NCI-H460 (cell line): Measurements from ENCODE around the gene DDX5. TPM values are rescaled to one million over a fixed set of nuclear protein-coding genes. Genes with fewer than 3 reads are reported as not detected.

Experiments used
- DNase-seq: peaks from one replicate; pipeline ENCODE4 v3.0.0-alpha.2; 2016; ENCODE audit warnings: low read depth; ENCODE audit errors: extremely low read depth
- small RNA-seq, 2 experiments: library from RNA; depleted of rRNA; stranded (forward); fragments of <200 nt; gene quantifications; one replicate each; pipeline ENCODE3, GENCODE V24; 2014
- total RNA-seq: library from RNA; depleted of rRNA; stranded (reverse); fragments of >200 nt; shearing (Covaris generic); gene quantifications from 2 replicates; pipeline ENCODE4 v1.2.3, GENCODE V29; 2014; rRNA removed

The DDX5 gene
- total RNA-seq, 1 experiment from 2014 or later = 498 TPM

DNA sequence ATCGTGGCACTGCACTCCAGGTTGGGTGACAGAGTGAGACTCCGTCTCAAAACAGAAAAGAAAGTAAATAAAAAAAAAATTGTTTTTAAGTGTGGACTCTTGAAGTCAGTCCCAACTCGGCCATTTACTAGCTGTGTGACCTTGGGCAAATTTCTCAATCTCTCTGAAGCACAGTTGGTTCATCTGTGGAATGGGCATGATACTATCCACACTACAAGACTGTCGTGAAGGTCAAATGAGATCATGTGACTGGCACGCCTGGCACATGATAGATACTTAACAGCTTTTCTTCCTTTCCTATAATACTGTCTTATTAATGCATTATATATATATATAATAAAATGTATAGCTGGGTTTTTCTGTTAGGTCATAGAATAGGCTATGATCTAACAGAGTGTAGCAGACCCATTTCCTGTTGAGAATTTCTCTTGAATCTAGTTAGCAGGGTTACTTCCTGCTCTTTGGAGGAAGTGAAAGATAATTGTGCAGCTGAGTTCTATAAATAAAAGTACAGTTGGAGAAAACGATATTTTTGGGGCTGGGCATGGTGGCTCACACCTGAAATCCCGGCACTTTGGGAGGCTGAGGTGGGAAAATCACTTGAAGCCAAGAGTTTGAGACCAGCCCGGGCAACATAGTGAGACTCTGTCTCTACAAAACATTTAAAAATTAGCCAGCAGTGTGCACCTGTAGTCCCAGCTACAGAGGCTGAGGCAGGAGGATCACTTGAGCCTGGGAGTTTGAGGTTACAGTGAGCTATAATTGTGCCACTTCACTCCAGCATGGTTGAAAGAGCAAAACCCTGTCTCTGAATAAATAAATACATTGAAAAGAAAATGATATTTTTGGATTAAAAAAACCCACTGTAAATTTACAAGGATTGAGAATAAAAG lies 49.9 kb downstream of the DDX5 start:
- DNase-seq = no peak

DNA sequence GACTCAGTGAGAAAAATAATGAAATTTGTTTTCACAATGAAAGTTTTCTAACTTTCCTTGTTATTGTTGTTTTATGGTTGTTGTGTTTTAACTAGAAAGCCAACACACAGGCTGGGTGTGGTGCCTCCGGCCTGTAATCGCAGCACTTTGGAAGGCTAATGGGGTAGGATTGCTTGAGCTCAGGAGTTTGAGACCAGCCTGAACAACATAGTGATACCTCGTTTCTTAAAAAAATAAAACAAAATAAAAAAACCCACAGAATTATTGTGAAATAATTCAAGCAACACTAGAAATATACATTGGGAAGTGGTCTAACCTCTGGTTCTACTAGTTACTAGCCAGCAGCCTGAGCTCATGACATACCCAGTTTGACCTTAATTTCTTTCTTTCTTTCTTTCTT lies 56.5 kb downstream of the DDX5 start:
- DNase-seq = no peak

DNA sequence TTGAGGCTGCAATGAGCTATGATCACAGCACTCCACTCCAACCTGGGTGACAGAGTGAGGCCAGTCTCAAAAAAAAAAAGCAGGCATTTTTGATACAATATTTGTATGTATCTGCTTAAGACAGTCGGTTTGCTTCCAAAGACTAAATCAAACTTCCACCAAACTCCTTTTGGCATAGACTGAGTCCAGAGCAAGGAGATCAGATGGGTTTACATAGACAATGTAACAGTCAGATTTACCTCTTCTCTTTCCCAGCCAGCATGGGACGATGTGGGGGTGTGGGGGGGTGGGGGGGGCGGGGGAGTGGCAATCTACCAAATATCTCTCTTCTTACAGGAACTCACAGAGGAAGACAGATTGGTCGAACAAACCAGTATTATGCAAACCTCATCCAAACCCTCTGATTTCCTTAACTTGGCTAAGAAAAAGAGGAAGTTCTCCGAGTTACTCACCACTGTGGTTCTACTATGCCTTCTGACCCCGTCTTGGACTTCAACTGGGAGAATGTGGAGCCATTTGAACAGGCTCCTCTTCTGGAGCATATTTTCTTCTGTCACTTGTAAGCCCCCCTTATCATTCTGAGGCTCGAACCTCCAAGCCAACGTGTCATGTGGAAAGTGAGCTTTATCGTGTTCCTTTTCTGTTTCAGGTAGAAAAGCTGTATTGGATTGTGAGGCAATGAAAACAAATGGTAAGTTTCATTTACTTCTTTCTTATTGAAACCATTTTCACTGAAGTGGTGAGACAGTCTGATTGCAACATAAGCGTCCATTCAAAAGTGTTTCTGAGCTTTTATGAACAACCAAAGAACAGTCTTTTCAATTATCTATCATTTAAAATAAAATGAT lies 57.2 kb downstream of the DDX5 start, which contains the start of gene MILR1:
MILR1 (plus strand) TSS at position 451 of the 848 bp plus-strand sequence; CDS start at position 505, 54 bp downstream.
- peak; percentile 3 for DNase-seq

Small RNA genes lying within 50 kb of the gene (small RNA-seq; reads per million reads assigned to genes)
- 0 reads per million in 2 experiments for gene ATP5MFP4

Other genes with a start within 250 kb of the DDX5 start
- gene TEX2, start 243.0 kb downstream of the DDX5 start, total RNA-seq = 13.9 TPM in 2 replicates
- not detected in 2 replicates for gene PECAM1, start 115.4 kb downstream of the DDX5 start, total RNA-seq
- gene MILR1, start 57.2 kb downstream of the DDX5 start, total RNA-seq = 2.4 and 2.7 TPM in 2 replicates
- 20.5 and 29.1 TPM in 2 replicates for gene POLG2, start 9.2 kb downstream of the DDX5 start, total RNA-seq
- 25.9 and 39.1 TPM in 2 replicates for gene CEP95, start 688 bp upstream of the DDX5 start, total RNA-seq
- 9.5 and 11.0 TPM in 2 replicates for gene SMURF2, start 156.0 kb upstream of the DDX5 start, total RNA-seq